Mammary epithelial cell (primary cell): Measurements from ENCODE around the gene GCAT.
"Not testable (repeated sequence)": the region's sequence is repeated elsewhere in the genome, so short reads cannot be mapped to it uniquely, and the experiment has no call there.

Source experiments
- EZH2 ChIP-seq: IDR thresholded peaks from 2 replicates; pipeline ENCODE4 v1.6.1; 2012; ENCODE audit warnings: low read length, inconsistent platforms, borderline replicate concordance
- TF ChIP-seq, protein P1 (sequence below), 2 donors: IDR thresholded peaks in 1 of 2; conservative IDR thresholded peaks in 1 of 2; 2 replicates each; pipeline ENCODE4 v1.5.1; 2011 to 2012; ENCODE audit warnings: inconsistent platforms in 2 of 2, low read length in 2 of 2, mild to moderate bottlenecking in 2 of 2, control low read depth in 1 of 2, low read depth in 1 of 2; ENCODE audit not compliant: insufficient read depth in 1 of 2; ENCODE audit errors: extremely low read depth in 1 of 2

DNA sequence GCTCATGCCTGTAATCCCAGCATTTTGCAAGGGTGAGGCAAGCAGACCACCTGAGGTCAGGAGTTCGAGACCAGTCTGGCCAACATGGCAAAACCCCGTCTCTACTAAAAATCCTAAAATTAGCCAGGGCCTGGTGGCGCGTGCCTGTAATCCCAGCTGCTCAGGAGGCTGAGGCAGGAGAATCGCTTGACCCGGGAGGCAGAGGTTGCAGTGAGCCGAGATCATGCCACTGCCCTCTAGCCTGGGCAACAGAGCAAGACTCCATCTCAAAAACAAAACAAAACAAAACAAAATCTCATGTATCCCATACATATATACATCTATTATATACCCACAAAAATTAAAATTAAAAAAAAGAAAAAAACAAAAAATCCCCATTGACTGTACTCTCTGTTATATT, 10.5 kb upstream of the GCAT start:
- TF ChIP-seq, protein P1, sequence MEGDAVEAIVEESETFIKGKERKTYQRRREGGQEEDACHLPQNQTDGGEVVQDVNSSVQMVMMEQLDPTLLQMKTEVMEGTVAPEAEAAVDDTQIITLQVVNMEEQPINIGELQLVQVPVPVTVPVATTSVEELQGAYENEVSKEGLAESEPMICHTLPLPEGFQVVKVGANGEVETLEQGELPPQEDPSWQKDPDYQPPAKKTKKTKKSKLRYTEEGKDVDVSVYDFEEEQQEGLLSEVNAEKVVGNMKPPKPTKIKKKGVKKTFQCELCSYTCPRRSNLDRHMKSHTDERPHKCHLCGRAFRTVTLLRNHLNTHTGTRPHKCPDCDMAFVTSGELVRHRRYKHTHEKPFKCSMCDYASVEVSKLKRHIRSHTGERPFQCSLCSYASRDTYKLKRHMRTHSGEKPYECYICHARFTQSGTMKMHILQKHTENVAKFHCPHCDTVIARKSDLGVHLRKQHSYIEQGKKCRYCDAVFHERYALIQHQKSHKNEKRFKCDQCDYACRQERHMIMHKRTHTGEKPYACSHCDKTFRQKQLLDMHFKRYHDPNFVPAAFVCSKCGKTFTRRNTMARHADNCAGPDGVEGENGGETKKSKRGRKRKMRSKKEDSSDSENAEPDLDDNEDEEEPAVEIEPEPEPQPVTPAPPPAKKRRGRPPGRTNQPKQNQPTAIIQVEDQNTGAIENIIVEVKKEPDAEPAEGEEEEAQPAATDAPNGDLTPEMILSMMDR (conservative IDR thresholded peaks at IDR 0.05 in 1 of 2, IDR thresholded peaks at IDR 0.05 in 1 of 2; ENCODE audit: extremely low read depth in 1 of 2, insufficient read depth in 1 of 2, low read depth in 1 of 2, low read length in 2 of 2), result not testable (repeated sequence)
- TF ChIP-seq EZH2, result not testable (repeated sequence)
